Islet of Langerhans (tissue), 1 donor: ENCODE data around the gene RTN4R.
"Not testable (repeated sequence)": the region's sequence is repeated elsewhere in the genome, so short reads cannot be mapped to it uniquely, and the experiment has no call there.

Experiments
- FAIRE-seq: peaks from one replicate; lab custom pipeline; 2011; peaks lifted over from hg19 to GRCh38; lab: Jason Lieb, UNC

RTN4R gene

DNA sequence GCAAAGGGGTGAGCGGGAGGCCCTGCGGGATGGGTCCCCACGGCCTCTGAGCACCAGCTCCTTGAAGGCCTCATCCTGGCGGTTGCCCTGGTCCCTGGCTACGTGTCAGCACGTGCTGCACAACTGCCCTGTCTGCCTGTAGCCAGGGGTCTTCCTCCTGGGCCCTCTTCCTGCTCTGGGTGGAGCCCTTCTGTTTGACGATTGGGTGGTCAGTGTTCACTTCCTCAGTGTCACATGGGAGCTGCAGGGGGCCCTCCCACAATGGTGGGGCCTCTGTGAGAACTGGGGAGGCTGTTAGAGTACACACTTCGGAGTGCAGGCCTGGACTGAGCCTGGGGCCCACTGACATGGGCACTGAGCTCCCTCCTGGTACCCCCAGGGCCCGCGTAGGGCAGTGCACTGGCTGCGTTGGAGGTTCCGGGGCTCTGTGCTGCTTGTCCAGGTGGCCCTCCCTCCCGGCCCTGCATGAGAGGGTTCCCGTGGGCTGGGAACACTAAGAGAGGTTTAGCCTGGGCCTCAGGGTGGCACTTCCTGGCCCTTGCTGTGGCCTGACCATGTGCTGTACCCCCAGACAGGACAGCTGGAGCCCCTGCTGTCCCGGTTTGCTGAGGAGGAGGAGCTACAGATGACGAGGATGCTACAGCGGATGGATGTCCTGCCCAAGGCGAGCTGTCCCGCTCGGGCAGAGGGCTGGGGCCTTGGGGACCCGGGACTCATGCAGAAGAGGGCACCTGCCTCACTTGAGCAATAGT lies 38.0 kb upstream of the RTN4R start:
- no peak for FAIRE-seq

DNA sequence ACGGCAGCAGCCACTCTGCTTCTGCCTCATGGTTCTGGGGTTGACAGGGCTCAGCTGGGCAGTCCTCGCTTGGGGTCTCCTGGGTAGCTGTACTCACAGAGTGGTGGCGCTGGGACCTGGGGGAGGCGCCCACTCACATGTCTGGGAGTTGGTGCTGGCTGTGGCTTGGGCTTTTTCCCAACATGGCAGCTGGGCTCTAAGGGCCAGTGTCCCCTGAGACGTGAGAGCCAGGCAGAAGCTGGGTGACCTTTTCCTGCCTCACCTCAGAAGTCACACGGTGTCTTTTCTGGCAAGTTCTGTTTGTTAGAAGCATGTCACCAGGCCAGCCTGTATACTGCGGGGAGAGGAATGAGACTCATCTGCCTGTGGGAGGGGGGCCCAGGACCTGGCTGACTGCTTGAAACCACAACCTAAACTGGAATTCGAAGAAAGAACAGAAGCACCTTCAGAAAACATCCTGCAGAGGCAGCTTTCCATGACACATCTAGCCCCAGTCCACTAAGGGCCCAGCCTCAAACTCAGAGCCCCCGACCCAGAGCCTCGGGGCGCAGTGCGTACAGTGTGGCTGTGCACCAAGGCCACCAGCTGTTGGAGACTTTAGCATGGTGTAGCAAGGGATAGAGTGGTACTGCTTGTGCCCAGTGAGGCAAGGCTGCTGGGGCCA lies 37.2 kb upstream of the RTN4R start:
- not testable (repeated sequence) for FAIRE-seq

DNA sequence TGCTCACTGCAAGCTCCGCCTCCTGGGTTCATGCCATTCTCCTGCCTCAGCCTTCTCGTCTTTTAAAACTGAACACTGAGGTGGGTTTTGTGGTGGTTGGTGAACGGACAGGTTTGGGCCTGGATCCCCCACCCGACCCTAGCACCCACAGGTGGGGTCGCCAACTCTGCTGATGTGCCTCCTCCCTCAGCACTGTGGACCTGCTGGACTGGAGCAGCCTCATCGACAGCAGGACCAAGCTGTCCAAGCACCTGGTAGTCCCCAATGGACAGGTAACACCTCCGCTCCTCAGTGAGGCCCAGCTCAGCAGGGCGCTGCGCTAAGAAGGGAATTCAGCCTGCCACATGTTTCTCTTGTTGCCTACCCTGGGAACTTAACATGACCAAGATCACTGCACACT lies 36.5 kb upstream of the RTN4R start:
- FAIRE-seq: no peak

DNA sequence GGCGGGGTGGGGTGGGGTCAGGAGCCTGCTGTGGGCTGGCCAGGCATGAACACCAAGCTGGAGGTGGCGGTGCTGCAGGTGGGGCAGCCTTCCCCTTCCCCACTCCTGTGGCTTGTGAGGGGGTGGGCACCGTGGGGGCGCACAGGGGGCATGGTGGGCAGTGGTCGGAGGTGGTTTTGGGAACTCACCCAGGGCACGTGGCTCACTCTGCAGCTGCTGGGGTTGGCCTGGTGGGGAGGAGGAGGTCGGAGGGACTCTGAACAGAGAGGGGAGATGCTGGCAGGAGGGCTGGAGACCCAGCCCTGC lies 35.1 kb upstream of the RTN4R start:
- FAIRE-seq: not testable (repeated sequence)

DNA sequence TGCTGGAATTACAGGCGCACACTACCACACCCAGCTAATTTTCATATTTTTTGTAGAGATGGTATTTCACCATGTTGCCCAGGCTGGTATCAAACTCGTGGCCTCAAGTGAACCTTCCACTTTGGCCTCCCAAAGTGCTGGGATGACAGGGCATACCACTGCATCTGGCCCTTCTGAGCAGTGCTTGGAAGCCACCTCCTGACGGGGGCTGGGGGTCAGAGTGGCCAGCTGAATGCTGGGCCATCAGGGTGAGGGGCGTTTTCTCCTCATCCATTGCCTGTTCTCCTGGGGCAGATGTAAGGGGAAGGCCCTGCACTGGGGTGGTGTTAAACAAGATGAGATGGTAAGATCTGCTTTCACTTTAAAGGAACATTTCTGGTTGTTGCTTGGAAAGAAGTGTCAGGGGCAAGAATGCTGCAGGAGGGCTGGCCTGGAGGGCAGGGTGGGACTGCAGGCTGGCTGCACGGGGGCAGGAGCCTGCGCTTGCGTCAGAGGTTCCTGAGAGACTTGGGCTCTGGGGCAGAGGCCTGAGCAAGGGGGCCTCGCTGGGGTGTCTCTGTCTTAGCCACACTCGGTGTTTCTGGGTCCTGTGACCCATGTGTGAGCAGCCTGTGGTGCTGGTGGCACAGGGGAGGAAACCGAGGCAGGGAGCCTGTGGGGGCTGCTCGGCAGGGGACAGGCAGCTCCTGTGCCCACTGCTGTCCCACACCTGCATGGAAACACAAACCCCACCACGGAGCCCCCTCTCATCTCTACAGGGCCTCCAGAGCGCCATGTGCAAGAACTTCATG lies 34.5 kb upstream of the RTN4R start:
- FAIRE-seq: no peak

DNA sequence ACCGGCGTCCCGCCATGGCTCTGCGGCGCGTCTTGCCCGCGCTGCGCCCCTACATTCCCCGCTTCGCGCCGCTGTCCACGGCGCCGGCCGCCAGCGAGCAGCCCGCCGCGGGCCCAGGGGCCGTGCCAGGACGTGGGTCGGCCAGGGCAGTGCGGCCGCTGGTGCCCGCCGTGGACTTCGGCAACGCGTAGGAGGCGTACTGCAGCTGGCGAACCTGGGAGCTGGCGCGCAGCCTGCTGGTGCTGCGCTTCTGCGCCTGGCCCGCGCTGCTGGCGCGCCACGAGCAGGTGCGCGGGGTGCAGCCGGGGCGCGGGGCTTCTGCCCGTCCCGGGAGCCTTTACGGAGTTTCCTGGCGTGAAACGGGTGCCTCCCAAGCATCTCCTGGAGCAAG lies 31.6 kb upstream of the RTN4R start:
- FAIRE-seq: no peak

DNA sequence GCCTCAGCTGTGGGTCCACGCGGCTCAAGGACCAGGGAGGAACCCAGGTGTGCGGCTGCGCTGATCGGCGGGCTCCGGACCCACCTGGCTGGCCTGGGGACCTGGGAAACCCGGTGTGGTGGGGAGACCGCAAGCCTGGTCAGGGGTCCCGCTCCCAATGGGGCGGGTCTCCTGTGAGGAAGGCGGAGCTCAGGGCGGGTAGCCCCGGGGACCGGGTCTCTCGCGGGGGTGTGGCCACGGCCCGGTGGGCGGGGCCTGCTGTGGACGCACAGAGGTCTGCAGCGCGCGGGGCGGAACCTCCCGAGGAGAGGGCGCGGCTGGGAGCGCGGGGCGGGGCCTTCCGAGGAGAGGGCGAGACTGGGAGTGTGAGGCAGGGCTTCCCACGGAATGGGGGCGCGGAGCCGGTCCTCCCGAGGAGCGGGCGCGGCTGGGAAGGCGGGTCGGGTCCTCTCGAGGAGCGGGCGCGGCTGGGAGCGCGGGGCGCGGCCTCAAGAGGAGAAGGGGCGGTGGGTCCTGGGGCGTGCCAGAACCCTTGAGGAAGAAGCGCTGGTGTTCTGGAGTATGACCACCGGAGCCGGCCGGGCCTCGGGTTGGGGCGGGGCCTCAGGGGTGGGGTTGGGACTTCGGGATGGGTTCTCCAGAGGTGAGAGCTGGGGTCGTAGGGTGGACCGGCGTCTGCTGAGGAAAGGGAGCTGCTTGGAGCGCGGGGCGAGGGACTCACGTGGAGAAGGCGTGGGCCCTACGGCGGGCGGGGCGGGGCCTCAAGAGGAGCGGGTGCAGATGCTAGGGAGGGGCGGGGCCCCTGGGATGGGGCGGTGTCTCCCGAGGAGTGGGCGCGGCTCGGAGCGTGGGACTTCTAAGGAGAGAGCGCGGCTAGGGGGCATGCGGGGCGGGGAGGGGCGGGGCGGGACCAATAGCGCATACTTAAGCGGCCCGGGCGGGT lies 31.0 kb upstream of the RTN4R start:
- FAIRE-seq: no peak

DNA sequence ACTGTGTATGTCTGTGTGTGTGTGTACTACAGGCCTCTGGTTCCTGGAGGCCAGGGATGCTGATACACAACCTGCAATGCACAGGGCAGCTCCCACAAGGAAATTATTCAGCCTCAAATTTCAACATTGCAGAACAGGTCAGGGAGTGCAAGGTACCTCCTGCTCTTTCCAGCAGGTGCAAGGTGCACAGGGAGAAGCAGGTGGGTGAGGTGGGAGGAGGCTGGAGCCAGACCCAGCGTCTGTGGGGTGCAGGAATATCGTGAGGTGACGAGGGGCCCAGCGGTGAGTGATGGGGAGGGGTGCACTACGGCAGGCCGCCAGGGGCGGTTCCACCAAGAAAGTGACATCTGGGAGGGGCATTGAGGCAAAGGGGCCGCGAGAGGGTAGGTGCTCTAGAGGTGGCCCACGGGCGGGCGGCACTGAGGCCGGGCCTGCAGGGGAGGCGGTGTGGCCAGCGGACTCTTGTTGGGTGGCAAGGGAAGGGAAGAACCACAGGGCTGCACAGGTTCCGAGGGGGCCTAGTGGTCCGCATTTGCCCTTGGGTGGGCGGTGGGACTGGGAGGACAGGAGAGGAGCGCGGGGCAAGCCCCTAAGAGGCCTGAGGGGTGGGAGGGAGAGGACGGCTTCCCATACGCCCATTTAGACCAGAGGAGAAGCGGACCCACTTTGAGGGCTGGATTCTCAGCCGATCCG lies 30.1 kb upstream of the RTN4R start:
- no peak for FAIRE-seq

DNA sequence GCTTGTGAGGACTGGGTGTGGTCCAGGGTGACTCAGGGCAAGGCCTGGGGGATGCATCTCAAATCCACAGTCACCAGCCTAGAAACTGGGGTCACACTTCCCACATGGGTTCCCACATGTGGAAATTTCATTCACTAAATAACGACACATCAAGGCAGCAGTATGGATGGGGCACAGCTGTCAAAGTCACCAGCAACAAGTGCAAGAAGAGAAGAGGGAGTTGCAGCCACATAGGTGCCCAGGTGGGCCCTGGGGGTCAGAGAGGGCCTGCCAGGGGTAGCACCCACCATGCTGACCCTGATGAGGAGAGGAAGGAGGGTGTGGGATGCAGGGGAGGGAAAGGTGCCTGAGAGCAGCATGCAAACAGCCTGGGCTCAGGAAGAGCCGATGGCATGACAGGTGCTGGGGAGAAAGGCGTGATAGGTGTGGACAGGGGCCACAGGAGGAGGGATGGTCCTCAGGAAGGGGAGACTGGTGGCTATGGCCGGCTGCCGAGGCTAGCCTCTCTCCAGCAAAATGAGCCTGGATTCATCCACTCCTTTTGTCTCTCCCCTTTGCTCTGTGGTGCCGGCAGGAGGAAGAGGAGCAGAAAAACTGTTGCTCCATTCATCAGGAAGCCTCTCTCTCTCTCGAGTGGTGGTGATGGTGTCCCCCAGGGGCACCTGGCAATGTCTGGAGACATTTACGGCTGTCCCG lies 29.4 kb upstream of the RTN4R start:
- FAIRE-seq: no peak

DNA sequence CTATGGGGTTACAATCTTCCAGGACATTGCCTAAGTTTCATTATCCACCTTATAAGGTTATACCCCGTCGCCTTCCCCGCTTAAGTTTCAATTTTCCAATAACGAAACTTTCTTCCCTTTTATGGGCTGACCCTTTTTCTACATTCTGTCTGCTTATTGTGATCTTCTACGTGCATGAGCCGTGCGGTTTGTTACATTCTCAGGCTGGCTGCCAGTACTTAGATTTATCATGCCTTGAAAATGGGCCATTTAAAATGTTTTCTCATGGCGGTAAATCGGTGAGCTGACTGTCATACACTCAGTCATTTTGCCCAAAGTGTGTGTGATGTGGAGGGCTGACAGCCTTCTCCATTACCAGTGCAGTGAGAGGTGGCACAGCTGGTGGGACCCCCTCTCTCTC lies 28.5 kb upstream of the RTN4R start:
- FAIRE-seq: no peak

DNA sequence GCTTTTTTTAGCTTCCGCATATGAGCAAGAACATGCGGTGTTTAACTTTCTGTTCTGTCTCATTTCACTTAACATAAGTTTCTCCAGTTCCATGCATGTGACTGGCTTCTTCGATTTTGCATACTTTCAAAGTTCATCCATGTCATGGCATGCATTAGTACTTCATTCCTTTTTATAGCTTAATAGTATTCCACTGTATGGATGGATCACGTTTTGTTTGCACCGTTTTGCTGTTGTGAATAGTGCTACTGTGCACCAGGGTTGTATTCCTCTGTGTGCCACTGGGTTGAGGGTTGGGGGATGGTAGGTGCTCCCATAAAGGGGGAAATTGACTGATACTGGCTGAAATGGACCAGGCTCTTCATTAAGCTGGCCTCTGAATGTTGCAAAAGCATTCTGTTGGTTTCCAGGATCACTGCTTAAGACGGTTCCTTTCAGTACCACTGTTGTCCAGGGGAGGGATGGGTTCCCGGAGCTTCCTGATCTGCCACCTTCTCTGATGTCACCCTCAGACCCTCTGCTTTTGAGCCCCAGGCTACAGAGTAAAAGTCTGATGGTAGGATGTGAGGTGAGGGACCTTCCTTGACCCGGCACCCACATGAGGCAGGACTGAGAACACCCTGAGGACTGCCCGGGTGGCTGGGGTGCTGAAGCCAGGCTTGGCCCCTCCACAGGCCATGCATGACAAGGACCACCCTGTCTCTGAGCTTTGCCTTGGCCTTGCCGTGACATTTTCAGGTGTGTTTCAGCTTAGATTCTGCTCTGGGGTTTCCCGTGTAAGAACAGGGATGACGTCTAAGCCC lies 27.3 kb upstream of the RTN4R start:
- no peak for FAIRE-seq

DNA sequence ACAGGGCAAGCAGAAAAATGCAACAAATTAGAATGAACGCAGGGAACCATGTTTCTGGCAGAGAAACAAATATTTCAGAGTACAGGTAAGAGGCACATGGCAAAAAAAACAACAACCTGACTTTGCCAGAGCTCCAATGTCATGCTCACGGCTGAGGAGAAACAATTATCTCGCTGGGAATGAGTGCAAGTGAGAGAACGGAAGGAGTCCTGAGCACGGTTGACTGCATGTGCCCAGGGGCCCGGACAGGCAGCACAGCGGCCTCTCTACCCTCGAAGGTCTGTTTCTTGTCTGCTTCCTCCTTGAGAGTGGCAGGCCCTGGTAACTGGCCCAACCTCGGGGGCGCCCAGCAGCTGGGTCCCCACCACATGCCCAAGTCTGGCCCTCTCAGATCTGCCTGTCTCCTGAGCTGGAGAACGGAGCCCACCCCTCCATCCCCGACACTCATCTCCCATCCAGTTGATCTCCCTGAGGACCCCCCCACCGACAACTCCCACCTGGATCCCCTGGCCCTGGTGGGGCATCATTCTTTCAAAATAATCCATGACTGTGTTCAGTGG lies 24.6 kb upstream of the RTN4R start:
- no peak for FAIRE-seq

DNA sequence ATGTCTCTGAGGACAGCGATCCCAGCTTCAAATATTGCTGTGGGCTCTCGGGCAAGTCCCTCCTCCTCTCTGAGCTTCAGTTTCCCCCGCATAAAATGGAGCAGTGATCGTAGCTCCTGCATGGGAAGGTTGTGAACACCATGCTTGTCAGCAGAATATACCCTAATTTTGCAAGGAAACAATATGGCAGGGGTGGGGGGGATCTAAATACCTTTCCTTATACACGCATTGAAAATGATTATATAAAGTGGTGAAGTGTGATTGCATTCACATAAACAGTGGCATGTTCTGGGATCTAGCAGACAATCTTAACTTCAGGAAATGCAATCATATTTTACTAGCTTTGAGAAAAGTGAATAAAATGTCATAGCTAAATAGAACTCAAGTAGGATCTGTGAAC lies 24.0 kb upstream of the RTN4R start:
- FAIRE-seq: no peak

DNA sequence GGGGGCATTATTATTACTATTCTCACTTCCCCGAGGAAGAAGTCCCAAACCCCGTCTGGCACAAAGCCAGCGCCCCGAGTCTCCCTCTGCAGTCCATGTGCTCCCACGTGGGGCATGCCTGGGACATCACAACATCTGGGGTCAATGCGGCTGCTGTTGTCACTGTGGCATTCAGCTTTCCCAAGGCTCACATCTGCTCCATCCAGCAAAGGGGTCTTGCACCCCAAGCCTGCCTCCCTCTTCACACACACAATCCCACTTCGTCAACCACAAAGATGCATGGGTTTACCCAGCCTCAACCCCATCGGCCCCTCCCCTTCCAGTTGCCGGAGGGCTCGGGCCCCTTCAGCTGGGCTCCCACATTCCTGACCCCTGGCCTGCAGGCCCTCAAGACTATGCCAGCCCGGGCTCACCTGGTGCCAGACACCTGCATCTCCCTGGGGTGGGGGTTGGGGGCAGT lies 23.5 kb upstream of the RTN4R start:
- no peak for FAIRE-seq

DNA sequence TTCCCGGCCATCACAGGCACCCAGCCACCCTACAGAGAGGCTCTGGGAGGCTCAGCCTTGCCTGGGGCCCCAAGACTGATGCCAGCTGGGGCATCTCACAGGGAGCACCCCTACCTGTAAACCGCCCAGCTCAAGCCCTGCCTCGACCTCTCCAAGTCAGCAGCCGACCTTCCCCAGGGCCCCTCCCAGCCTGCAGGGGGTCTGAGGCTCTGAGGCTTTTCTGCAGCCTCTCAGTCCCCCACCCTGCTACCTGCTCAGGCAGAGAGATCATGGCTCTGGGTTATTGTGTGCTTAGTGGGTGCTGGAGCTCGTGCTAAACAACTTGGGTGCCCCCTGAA lies 23.1 kb upstream of the RTN4R start:
- FAIRE-seq: no peak

DNA sequence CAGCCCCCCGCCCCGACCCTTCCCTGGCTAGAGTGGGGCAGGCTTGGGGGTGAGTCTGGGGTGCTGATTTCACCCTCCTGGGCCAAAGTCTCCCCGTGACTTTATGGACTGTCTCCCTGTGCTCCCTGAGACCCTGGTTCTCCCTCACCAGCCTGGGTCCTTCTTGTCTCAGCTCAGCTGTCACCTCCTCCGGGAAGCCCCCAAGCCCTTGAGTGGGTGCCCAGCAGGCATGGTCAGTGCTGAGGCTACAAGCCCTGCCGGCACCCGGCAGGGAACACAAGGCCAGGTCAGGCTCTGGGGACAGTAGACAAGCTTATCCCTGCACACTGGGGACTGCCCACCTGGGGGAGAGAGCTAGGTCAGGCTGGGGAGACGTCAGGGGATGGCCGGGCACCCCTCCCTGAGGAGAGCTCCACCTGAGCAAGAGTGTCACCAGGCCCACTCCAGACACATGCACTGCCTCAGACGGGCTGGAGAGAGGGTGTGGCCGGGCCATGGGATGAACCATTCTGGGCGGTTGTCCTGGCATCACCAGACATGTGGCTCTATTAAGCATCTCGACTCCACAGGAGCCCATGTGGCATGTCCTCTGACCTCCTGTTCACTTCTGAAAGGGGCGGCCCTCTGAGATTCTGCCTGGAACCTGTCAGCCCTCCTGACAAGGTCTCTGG lies 22.6 kb upstream of the RTN4R start:
- FAIRE-seq: no peak

DNA sequence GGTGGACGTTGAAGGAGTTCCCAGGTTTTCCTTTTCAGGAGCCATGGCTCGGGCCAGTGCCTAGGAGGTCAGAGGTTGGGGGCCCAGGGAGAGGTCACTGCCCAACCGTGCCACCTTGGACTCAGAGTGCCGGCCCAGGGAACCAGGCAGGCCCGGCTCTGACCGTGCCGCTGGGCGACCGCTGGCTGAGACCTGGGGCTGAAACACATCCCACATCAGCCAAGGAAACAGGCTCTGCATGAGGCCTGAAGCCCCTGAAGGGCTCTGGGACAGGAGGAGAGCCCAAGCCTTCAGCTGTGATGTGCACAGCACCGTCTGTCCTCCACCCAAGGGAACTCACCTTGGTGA lies 21.9 kb upstream of the RTN4R start:
- no peak for FAIRE-seq

DNA sequence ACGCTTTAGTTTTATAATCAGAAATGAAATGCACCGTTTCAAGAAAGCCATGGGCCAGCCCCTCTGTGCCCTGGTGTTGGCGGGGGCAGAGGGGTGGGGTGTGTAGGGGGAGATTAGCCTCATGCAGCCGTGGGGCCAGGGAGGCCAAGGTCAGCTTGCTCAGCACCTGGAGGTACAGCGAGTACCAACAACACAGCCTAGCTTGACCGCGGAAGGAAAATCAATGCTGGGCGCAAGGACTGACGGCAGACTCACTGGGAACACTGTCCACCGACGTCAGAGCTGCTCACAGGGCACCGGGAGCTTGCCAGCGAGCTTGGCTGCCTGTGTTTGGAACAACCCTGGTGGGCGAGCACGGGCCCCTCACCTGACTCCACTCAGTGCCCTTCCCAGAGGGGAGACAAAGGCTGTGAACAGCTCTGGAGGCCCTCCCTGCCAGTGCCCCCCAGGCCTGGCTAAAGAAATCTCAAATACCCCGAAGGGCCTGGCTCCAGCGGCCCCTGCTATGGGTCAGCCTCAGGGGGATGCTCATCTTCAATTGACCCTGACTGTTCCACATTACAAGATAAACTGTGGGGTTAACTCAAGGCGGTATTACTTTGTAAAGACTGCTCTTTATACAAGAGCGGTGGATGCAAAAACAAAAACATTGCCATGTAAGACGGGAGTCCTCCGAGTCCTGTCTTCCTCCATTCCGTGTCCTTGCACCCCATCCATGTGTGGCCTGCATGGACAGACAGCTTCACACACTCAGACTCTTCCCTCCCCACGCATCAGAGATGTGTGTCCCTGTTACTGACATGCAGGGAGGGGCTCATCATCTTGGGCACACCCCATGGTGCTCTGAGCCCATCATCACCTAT lies 21.3 kb upstream of the RTN4R start:
- FAIRE-seq: not testable (repeated sequence)
